Left lung (tissue), 10 donors: ENCODE data around the gene ZNF568. TPM values are rescaled to one million over a fixed set of nuclear protein-coding genes. Genes with fewer than 3 reads are reported as not detected.

ENCODE experiments used
- ATAC-seq: fragments of 200-7000 bp; cut with Tn5 transposase; one replicate; pipeline ENCODE4 v1.9.1; 2020; ENCODE audit warnings: moderate library complexity
- DNase-seq, 4 donors: peaks; one replicate each; pipeline ENCODE4 v3.0.0-alpha.2; 2013 to 2020
- H3K27ac ChIP-seq, 2 donors: fragments of 200-600 bp; sonication (generic) in 1 of 2; one replicate each; pipeline versions ENCODE4 v1.5.0 to v1.8.0; 2020 to 2021
- H3K27me3 ChIP-seq, 2 donors: fragments of 200-600 bp; sonication (generic) in 1 of 2; one replicate each; pipeline versions ENCODE4 v1.5.0 to v1.8.0; 2020 to 2021
- H3K36me3 ChIP-seq, 2 donors: fragments of 200-600 bp; sonication (generic) in 1 of 2; one replicate each; pipeline versions ENCODE4 v1.5.0 to v1.8.0; 2020 to 2021
- H3K4me1 ChIP-seq, 2 donors: fragments of 200-600 bp; one replicate each; pipeline ENCODE4 v1.8.0; 2021
- H3K4me3 ChIP-seq, 2 donors: fragments of 200-600 bp; sonication (generic) in 1 of 2; one replicate each; pipeline versions ENCODE4 v1.5.0 to v1.8.0; 2020 to 2021; ENCODE audit warnings: mild to moderate bottlenecking in 1 of 2
- H3K9me3 ChIP-seq, 2 donors: fragments of 200-600 bp; sonication (generic) in 1 of 2; one replicate each; pipeline versions ENCODE4 v1.5.0 to v1.8.0; 2020 to 2021
- intact Hi-C, 2 donors: fragments of 100-400 bp; cut with DNase I; formaldehyde crosslinking; loops; one replicate each; pipeline versions ENCODE4 v1.11.2 to v1.14.2; 2022
- polyA plus RNA-seq, 6 donors: library from polyadenylated mRNA; unstranded; fragments of 120-200 nt; gene quantifications; one replicate each; pipeline ENCODE4 v1.2.1, GENCODE V29; 2013; ENCODE audit not compliant: insufficient read length in 6 of 6
- total RNA-seq, 2 donors: library from RNA; stranded (reverse); fragmentation: NEBNext Ultra II Directional; extraction: Animal tissue kit (Norgen Biotek cat#: 25700); gene quantifications; one replicate each; pipeline ENCODE4 v1.2.1, GENCODE V29; 2021
- TF ChIP-seq, protein P1 (sequence below), 2 donors: fragments of 200-600 bp; sonication (generic) in 1 of 2; IDR thresholded peaks; one replicate each; pipeline versions ENCODE4 v1.5.0 to v1.8.0; 2021; ENCODE audit warnings: antibody characterized with exemption in 2 of 2
- donor health status: DM: no; HTN: yes; CAD: no.
- donor health status: DM: no; HTN: no; CAD: no.

ZNF568 gene
- total and polyA plus RNA-seq, 8 donors = 7.1 to 31.8 (median 27.8) TPM

DNA sequence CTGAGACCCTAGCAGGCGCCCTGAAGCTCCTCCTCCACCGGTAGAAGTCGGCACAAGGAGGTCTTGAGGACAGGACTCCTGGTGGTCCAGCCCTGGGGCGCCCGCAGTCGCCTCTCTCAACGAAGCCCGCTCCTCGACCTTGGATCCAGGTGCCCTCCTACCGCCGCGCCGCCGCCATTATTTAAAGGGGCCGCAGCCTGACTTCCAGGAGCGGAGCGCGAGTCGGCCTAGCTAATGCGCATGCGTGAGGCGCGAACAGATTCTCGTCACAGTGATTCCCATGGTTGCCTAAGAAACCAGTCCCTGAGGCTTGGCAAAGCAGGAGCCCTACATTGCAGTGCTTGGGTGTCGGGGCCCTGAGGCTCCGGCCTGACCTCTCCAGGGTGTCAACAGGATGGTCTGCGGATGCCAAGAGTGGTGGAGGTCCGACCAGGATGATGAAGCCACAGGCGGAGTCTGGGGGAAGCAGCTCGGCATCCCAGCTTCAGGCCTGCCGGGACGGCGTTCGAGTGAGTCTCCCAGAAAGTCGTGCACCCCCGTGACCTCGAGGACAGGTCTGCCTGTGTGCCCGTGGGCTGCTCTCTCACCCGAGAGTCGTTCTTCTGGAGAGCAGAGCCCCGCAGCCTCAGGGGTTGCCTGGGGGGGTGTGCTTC is 96.1 kb downstream of the ZNF568 start:
- DNase-seq = peak in 1 of 4 donors; percentile 80
- TF ChIP-seq, protein P1, sequence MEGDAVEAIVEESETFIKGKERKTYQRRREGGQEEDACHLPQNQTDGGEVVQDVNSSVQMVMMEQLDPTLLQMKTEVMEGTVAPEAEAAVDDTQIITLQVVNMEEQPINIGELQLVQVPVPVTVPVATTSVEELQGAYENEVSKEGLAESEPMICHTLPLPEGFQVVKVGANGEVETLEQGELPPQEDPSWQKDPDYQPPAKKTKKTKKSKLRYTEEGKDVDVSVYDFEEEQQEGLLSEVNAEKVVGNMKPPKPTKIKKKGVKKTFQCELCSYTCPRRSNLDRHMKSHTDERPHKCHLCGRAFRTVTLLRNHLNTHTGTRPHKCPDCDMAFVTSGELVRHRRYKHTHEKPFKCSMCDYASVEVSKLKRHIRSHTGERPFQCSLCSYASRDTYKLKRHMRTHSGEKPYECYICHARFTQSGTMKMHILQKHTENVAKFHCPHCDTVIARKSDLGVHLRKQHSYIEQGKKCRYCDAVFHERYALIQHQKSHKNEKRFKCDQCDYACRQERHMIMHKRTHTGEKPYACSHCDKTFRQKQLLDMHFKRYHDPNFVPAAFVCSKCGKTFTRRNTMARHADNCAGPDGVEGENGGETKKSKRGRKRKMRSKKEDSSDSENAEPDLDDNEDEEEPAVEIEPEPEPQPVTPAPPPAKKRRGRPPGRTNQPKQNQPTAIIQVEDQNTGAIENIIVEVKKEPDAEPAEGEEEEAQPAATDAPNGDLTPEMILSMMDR (IDR thresholded peaks at IDR 0.05) = no peak
- H3K9me3 ChIP-seq = peaks cover 0 to 98% of the 10 kb centered on the region in 2 donors
- no peak overlapping the region for H3K27ac ChIP-seq
- H3K4me1 ChIP-seq = no peaks in the 10 kb centered on the region
- no peaks in the 10 kb centered on the region for H3K27me3 ChIP-seq
- H3K36me3 ChIP-seq = no peaks in the 10 kb centered on the region
- ATAC-seq = no peak
- H3K4me3 ChIP-seq = no peak overlapping the region
- intact Hi-C loops = no loop called here

DNA sequence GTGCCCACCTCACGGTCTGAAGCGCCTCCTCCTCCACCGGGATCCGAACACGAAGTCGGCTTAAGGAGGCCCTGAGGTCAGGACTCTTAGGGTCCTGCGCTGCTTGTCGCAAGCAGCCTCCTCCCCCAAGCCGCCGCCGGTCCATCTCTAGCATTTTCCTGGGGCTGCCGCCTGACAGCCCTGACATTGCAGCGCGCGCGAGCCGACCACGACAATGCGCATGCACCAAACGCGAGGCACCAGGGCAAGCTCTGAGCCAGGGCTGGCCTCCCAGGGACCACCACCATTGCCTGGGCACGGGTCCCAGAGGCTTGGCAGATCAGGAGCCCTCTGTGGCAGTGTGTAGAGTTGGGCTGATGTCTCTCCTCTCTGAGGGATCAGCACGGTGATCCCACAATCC is 98.3 kb downstream of the ZNF568 start:
- TF ChIP-seq, protein P1 (IDR thresholded peaks at IDR 0.05) = no peak

DNA sequence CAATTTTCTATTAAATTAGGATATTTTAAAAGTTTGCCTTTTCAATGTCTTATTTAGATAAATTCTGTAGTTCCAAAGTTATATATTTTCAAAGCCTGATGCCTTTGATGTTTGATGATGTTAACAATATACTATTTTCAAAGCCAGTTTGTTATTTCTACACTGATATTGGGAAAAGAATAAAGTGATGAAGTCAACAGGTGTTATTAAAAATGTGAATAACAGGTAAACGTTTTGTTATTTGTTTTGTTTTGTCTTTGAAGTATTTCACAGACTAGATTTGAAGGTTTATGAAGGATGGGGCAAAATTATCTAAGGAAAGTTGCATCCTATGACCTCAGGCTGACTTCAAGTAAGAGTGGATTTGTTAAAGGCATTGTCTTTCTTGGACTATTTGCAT is 129.0 kb downstream of the ZNF568 start:
- H3K27ac ChIP-seq = no peak overlapping the region
- H3K4me1 ChIP-seq = no peaks in the 10 kb centered on the region
- intact Hi-C loops = no loop called here
- ATAC-seq (no peak), DNase-seq (no peak)
- no peaks in the 10 kb centered on the region for H3K36me3 ChIP-seq
- no peak overlapping the region for H3K4me3 ChIP-seq
- TF ChIP-seq, protein P1 (IDR thresholded peaks at IDR 0.05) = no peak
- no peaks in the 10 kb centered on the region for H3K27me3 ChIP-seq
- H3K9me3 ChIP-seq = peaks cover 0 to 92% of the 10 kb centered on the region in 2 donors

More for the DNA sequence above, 98.3 kb downstream of the ZNF568 start:
- Histone ChIP-seq H3K9me3 (peaks cover 0 to 98% of the 10 kb centered on the region in 2 donors), H3K36me3 (no peaks in the 10 kb centered on the region), H3K4me3 (no peak overlapping the region), H3K27ac (no peak overlapping the region), H3K4me1 (no peaks in the 10 kb centered on the region), H3K27me3 (no peaks in the 10 kb centered on the region)
- intact Hi-C loops = no loop called here
- no peak for ATAC-seq
- no peak for DNase-seq

Other genes with a start within 250 kb of the ZNF568 start
- 1 to 10 TPM; 5.5 to 6.9 TPM for gene ZNF461, start 249.5 kb upstream of the ZNF568 start, total RNA-seq
- 10 to 100 TPM; 14.7 to 15.9 (median 15.3) TPM for gene ZNF461, start 249.5 kb upstream of the ZNF568 start, polyA plus RNA-seq
- gene ZNF567, start 228.7 kb upstream of the ZNF568 start, total RNA-seq = 1 to 10 TPM; 5.3 to 6.6 TPM
- 10 to 100 TPM; 10.6 to 15.6 (median 13.0) TPM for gene ZNF567, start 228.7 kb upstream of the ZNF568 start, polyA plus RNA-seq
- 1 to 10 TPM; 3.3 to 4.1 TPM for gene ZNF850, start 143.5 kb upstream of the ZNF568 start, total RNA-seq
- gene ZNF850, start 143.5 kb upstream of the ZNF568 start, polyA plus RNA-seq = 1 to 10 TPM; 4.3 to 6.4 (median 4.7) TPM
- 1 to 10 TPM; 6.8 to 7.5 TPM for gene ZNF790, start 77.9 kb upstream of the ZNF568 start, total RNA-seq
- gene ZNF790, start 77.9 kb upstream of the ZNF568 start, polyA plus RNA-seq = 10 to 100 TPM; 11.8 to 15.1 (median 13.8) TPM
- gene ZNF345, start 65.5 kb upstream of the ZNF568 start, total RNA-seq = 1 to 10 TPM; 3.1 to 3.6 TPM
- 10 to 100 TPM; 19.2 to 26.4 (median 23.1) TPM for gene ZNF345, start 65.5 kb upstream of the ZNF568 start, polyA plus RNA-seq
- gene ZNF829, start within 50 bp of the ZNF568 start, total RNA-seq = 1 to 10 TPM; 2.4 to 2.9 TPM
- 1 to 10 TPM; 6.3 to 7.6 (median 7.5) TPM for gene ZNF829, start within 50 bp of the ZNF568 start, polyA plus RNA-seq
- gene ZNF420, start 162.1 kb downstream of the ZNF568 start, total RNA-seq = 10 to 100 TPM in 1 of 2 donors, 1 to 10 TPM in 1; 5.9 to 12.3 TPM
- gene ZNF420, start 162.1 kb downstream of the ZNF568 start, polyA plus RNA-seq = 10 to 100 TPM; 20.7 to 22.9 (median 21.9) TPM